ENCODE measurements around the gene METTL1.

DNA sequence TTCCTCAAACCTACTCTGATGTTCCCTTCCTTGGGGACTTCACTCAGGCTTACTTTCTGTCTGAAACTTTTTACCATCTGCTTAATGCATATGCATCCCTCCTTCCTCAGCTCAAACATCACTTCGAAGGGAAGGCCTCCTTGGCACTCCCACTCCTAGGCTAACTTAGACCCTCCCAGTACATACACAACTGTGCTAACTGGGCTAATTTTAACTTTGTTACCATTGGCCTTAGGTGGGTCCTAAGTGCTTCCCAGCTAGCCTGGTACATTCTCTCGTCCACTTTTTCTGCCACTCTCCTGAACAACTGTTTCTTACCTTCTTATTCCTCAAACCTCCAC lies 4.3 kb upstream of the METTL1 start:
- TF ChIP-seq, protein P1, sequence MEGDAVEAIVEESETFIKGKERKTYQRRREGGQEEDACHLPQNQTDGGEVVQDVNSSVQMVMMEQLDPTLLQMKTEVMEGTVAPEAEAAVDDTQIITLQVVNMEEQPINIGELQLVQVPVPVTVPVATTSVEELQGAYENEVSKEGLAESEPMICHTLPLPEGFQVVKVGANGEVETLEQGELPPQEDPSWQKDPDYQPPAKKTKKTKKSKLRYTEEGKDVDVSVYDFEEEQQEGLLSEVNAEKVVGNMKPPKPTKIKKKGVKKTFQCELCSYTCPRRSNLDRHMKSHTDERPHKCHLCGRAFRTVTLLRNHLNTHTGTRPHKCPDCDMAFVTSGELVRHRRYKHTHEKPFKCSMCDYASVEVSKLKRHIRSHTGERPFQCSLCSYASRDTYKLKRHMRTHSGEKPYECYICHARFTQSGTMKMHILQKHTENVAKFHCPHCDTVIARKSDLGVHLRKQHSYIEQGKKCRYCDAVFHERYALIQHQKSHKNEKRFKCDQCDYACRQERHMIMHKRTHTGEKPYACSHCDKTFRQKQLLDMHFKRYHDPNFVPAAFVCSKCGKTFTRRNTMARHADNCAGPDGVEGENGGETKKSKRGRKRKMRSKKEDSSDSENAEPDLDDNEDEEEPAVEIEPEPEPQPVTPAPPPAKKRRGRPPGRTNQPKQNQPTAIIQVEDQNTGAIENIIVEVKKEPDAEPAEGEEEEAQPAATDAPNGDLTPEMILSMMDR (conservative IDR thresholded peaks at IDR 0.05; ENCODE audit: low read length): no peak; the same call in 1 of the 2 replicates
- TF ChIP-seq EZH2phosphoT487 (IDR thresholded peaks at IDR 0.05; ENCODE audit: borderline replicate concordance): no peak

Measured in Loucy (cell line).